ENCODE measurements around the gene TNNC2.
"Not testable (repeated sequence)": the region's sequence is repeated elsewhere in the genome, so short reads cannot be mapped to it uniquely, and the experiment has no call there.

Gene TNNC2

GRCh38 chr20:45827030-45827652, at the start of gene TNNC2:
Gene TNNC2, minus strand, starts transcription at chr20:45827312. Its CDS starts 64 bp downstream, at chr20:45827248.
- DNase-seq (ENCODE audit: low spot score), result no peak

GRCh38 chr20:45874576-45874975, 47.5 kb upstream of the TNNC2 start:
- no peak for DNase-seq (ENCODE audit: low spot score)

- not testable (repeated sequence) for DNase-seq (ENCODE audit: low spot score)
Measured at GRCh38 chr20:45874104-45874481, 47.0 kb upstream of the TNNC2 start.

- no peak for DNase-seq (ENCODE audit: low spot score)
Measured at GRCh38 chr20:45873409-45874103, 46.4 kb upstream of the TNNC2 start.

- no peak for DNase-seq (ENCODE audit: low spot score)
Measured at GRCh38 chr20:45872626-45873025, 45.5 kb upstream of the TNNC2 start.

- DNase-seq (ENCODE audit: low spot score), result no peak
Measured at GRCh38 chr20:45867819-45868176, 40.7 kb upstream of the TNNC2 start.

GRCh38 chr20:45867136-45867818, 40.2 kb upstream of the TNNC2 start:
- DNase-seq (ENCODE audit: low spot score), result no peak

GRCh38 chr20:45866454-45866853, 39.3 kb upstream of the TNNC2 start:
- DNase-seq (ENCODE audit: low spot score), result no peak

GRCh38 chr20:45863543-45864470, 36.7 kb upstream of the TNNC2 start:
- DNase-seq (ENCODE audit: low spot score), result no peak

- peak; percentile 40 for DNase-seq (ENCODE audit: low spot score)
Measured at GRCh38 chr20:45861221-45862075, 34.3 kb upstream of the TNNC2 start.

GRCh38 chr20:45860560-45861220, 33.6 kb upstream of the TNNC2 start:
- DNase-seq (ENCODE audit: low spot score), result no peak

GRCh38 chr20:45859916-45860315, 32.8 kb upstream of the TNNC2 start:
- DNase-seq (ENCODE audit: low spot score), result no peak

- no peak for DNase-seq (ENCODE audit: low spot score)
Measured at GRCh38 chr20:45857882-45858216, 30.7 kb upstream of the TNNC2 start.

GRCh38 chr20:45857114-45857881, 30.2 kb upstream of the TNNC2 start, which contains the start of the genes ACOT8 and ZSWIM3:
Gene ACOT8, minus strand, starts transcription at chr20:45857392. Its CDS starts 77 bp downstream, at chr20:45857315.
Gene ZSWIM3, plus strand, starts transcription at chr20:45857614. Its CDS starts 212 bp downstream, at chr20:45857826.
- DNase-seq (ENCODE audit: low spot score), result peak; percentile 100

GRCh38 chr20:45853484-45853883, 26.4 kb upstream of the TNNC2 start:
- no peak for DNase-seq (ENCODE audit: low spot score)

GRCh38 chr20:45852326-45852725, 25.2 kb upstream of the TNNC2 start:
- DNase-seq (ENCODE audit: low spot score), result no peak

- DNase-seq (ENCODE audit: low spot score), result no peak
Measured at GRCh38 chr20:45851501-45851900, 24.4 kb upstream of the TNNC2 start.

GRCh38 chr20:45850926-45851325, 23.8 kb upstream of the TNNC2 start:
- no peak for DNase-seq (ENCODE audit: low spot score)

- DNase-seq (ENCODE audit: low spot score), result no peak
Measured at GRCh38 chr20:45850238-45850637, 23.1 kb upstream of the TNNC2 start.

All from NAMALWA (cell line).